Temporal lobe (tissue), 1 donor: ENCODE measurements around the gene HMGCR. TPM values are rescaled to one million over a fixed set of nuclear protein-coding genes. Genes with fewer than 3 reads are reported as not detected.

Experiments used
- total RNA-seq: library from RNA; depleted of rRNA; stranded (reverse); fragments of >200 nt; gene quantifications from one replicate; pipeline ENCODE4 v1.2.3, GENCODE V29; 2014

The HMGCR gene
- total RNA-seq, 1 donor from 2014 or later: 309 TPM

Other genes with a start within 250 kb of the HMGCR start
- gene ANKRD31, start 100.3 kb upstream of the HMGCR start, total RNA-seq: 0.49 TPM
- gene CERT1, start 174.4 kb downstream of the HMGCR start, total RNA-seq: 46.2 TPM
- 43.3 TPM for gene POLK, start 174.7 kb downstream of the HMGCR start, total RNA-seq